ENCODE measurements around the gene FAM234B. TPM values are rescaled to one million over a fixed set of nuclear protein-coding genes. Genes with fewer than 3 reads are reported as not detected.
A peak's percentile ranks its signal among the peaks of the same experiment; 100 is the strongest.

Gene FAM234B
- total and polyA plus RNA-seq, 2 donors from 2014 or later: 9.6 TPM

DNA sequence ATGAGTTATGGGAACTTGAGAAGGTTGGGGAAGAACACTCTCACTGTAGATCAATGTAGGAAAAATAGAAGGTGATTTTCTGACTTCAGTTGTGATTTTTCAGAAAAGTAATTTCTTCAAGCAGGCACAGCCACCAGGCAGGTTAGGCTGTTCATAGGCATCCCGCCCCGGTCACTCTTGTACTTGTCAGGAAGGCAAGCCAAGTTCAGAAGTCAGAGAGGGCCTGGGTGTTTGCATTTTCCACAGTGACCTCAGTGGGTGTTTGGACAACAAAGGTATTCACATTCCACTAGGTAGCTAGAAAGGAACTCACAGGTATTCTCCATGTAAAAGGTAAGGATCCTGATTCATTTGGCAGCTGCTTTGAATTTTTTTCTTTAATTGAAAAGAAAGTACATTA, 3.0 kb upstream of the FAM234B start:
- H3K9ac ChIP-seq (ENCODE audit: low read length in 3 of 3): no peak overlapping the region
- H3K4me3 ChIP-seq (ENCODE audit: low read length in 3 of 3): no peak overlapping the region
- intact Hi-C loops (cut with DNase I): no loop called here
- TF ChIP-seq, protein P1, sequence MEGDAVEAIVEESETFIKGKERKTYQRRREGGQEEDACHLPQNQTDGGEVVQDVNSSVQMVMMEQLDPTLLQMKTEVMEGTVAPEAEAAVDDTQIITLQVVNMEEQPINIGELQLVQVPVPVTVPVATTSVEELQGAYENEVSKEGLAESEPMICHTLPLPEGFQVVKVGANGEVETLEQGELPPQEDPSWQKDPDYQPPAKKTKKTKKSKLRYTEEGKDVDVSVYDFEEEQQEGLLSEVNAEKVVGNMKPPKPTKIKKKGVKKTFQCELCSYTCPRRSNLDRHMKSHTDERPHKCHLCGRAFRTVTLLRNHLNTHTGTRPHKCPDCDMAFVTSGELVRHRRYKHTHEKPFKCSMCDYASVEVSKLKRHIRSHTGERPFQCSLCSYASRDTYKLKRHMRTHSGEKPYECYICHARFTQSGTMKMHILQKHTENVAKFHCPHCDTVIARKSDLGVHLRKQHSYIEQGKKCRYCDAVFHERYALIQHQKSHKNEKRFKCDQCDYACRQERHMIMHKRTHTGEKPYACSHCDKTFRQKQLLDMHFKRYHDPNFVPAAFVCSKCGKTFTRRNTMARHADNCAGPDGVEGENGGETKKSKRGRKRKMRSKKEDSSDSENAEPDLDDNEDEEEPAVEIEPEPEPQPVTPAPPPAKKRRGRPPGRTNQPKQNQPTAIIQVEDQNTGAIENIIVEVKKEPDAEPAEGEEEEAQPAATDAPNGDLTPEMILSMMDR (IDR thresholded peaks at IDR 0.05; ENCODE audit: borderline replicate concordance, extremely low read depth, insufficient read depth): no peak
- H3K27me3 ChIP-seq (ENCODE audit: control insufficient read depth, insufficient read depth, low read length): no peaks in the 10 kb centered on the region
- DNase-seq: no peak
- H3K4me1 ChIP-seq (ENCODE audit: control insufficient read depth in 2 of 3, insufficient read depth in 2 of 3, low read depth in 1 of 3, low read length in 3 of 3): peaks cover 0 to 4% (median 4%) of the 10 kb centered on the region in 3 donors
- no peaks in the 10 kb centered on the region for H3K9me3 ChIP-seq (ENCODE audit: control insufficient read depth in 2 of 3, insufficient read depth in 1 of 3, low read length in 3 of 3)
- no peak for FAIRE-seq
- H3K36me3 ChIP-seq (ENCODE audit: control insufficient read depth in 2 of 3, insufficient read depth in 3 of 3, low read length in 3 of 3): no peaks in the 10 kb centered on the region
- no peak overlapping the region for H3K27ac ChIP-seq (ENCODE audit: low read depth in 2 of 2, low read length in 2 of 2)

DNA sequence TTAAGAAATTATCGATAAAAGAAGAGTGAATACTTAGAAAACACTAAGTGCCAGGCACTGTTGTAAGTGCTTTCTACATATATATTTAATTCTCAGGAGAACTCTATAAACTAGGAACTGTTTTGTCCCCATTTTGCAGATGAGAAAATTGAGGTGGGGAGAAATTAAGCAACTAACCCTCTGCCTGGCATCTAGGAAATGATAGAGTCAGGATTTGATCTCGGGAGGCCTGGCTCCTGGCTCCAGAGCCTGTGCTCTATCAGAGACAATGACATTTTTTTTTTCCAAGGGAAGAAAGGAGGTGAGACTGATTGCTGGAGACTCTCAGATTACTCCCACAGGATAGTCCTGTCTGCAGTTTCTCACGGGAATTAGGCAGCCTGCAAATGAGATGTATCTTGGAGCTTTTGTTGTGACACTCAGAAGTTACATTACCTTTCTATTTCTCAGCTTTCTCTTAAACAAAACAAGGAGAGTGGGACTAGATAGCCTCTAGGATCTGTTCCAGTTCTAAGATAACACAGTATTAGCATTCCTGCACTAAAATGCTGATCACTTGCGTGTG, 1.4 kb upstream of the FAM234B start:
- H3K36me3 ChIP-seq (ENCODE audit: control insufficient read depth in 2 of 3, insufficient read depth in 3 of 3, low read length in 3 of 3): no peaks in the 10 kb centered on the region
- no peak for DNase-seq
- H3K4me3 ChIP-seq (ENCODE audit: low read length in 3 of 3): no peak overlapping the region
- H3K9ac ChIP-seq (ENCODE audit: low read length in 3 of 3): no peak overlapping the region
- no peak overlapping the region for H3K27ac ChIP-seq (ENCODE audit: low read depth in 2 of 2, low read length in 2 of 2)
- intact Hi-C loops (cut with DNase I): no loop called here
- no peak for FAIRE-seq
- TF ChIP-seq, protein P1 (IDR thresholded peaks at IDR 0.05; ENCODE audit: borderline replicate concordance, extremely low read depth, insufficient read depth): no peak
- H3K9me3 ChIP-seq (ENCODE audit: control insufficient read depth in 2 of 3, insufficient read depth in 1 of 3, low read length in 3 of 3): no peaks in the 10 kb centered on the region
- no peaks in the 10 kb centered on the region for H3K27me3 ChIP-seq (ENCODE audit: control insufficient read depth, insufficient read depth, low read length)
- peaks cover 0 to 4% (median 4%) of the 10 kb centered on the region in 3 donors for H3K4me1 ChIP-seq (ENCODE audit: control insufficient read depth in 2 of 3, insufficient read depth in 2 of 3, low read depth in 1 of 3, low read length in 3 of 3)

DNA sequence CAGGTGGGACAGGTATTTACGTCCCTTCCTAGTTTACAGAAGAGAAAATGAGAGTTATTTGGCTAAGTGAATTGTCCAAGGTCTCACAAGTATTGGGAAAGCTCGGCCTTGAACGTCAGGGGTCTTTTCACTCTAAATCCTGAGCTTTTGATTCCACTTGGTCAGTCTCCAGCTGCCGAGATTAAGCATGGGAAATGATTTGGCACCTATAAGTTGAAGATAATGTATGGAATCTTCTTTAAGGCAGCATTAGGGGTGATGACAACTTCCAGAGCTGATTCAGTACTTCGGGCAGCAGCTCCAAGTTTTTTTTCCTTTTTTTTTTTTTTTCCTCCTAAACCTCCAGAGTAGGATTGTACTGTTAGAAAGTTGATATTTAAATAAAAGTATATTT, 722 bp downstream of the FAM234B start:
- TF ChIP-seq, protein P1 (IDR thresholded peaks at IDR 0.05; ENCODE audit: borderline replicate concordance, extremely low read depth, insufficient read depth): no peak
- Histone ChIP-seq H3K4me3 (ENCODE audit: low read length in 3 of 3) (peak overlapping the region; percentile 70 to 87 (median 80)), H3K36me3 (ENCODE audit: control insufficient read depth in 2 of 3, insufficient read depth in 3 of 3, low read length in 3 of 3) (no peaks in the 10 kb centered on the region), H3K27me3 (ENCODE audit: control insufficient read depth, insufficient read depth, low read length) (no peaks in the 10 kb centered on the region), H3K27ac (ENCODE audit: low read depth in 2 of 2, low read length in 2 of 2) (no peak overlapping the region), H3K9ac (ENCODE audit: low read length in 3 of 3) (peak overlapping the region in 2 of 3 donors; percentile 45 to 76), H3K9me3 (ENCODE audit: control insufficient read depth in 2 of 3, insufficient read depth in 1 of 3, low read length in 3 of 3) (no peaks in the 10 kb centered on the region), H3K4me1 (ENCODE audit: control insufficient read depth in 2 of 3, insufficient read depth in 2 of 3, low read depth in 1 of 3, low read length in 3 of 3) (peaks cover 0 to under 1% (median 0%) of the 10 kb centered on the region in 3 donors)
- no peak for FAIRE-seq
- no peak for DNase-seq
- intact Hi-C loops (cut with DNase I): no loop called here

DNA sequence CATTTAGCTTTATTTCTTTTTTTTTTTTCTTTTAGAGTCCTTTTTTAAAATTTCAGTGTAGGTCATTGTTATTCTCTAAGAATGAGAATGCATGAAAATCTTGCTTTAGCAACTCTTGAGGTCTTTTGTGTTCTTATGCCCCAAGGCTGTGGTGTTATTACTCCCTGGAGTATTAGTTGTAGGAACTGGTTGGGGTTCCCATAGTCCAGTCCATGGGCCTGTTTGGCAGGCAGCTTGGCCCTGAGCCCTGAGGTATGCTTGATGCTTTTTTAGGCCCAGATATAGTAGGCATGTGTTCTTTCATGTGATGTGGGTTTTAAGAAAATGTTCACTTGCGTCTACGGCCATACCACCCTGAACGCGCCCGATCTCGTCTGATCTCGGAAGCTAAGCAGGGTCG, 1.6 kb downstream of the FAM234B start:
- H3K4me1 ChIP-seq (ENCODE audit: control insufficient read depth in 2 of 3, insufficient read depth in 2 of 3, low read depth in 1 of 3, low read length in 3 of 3): no peaks in the 10 kb centered on the region
- FAIRE-seq: no peak
- intact Hi-C loops (cut with DNase I): no loop called here
- H3K27ac ChIP-seq (ENCODE audit: low read depth in 2 of 2, low read length in 2 of 2): no peak overlapping the region
- TF ChIP-seq, protein P1 (IDR thresholded peaks at IDR 0.05; ENCODE audit: borderline replicate concordance, extremely low read depth, insufficient read depth): no peak
- no peaks in the 10 kb centered on the region for H3K27me3 ChIP-seq (ENCODE audit: control insufficient read depth, insufficient read depth, low read length)
- H3K9ac ChIP-seq (ENCODE audit: low read length in 3 of 3): no peak overlapping the region
- H3K36me3 ChIP-seq (ENCODE audit: control insufficient read depth in 2 of 3, insufficient read depth in 3 of 3, low read length in 3 of 3): no peaks in the 10 kb centered on the region
- no peaks in the 10 kb centered on the region for H3K9me3 ChIP-seq (ENCODE audit: control insufficient read depth in 2 of 3, insufficient read depth in 1 of 3, low read length in 3 of 3)
- no peak overlapping the region for H3K4me3 ChIP-seq (ENCODE audit: low read length in 3 of 3)
- no peak for DNase-seq
